GM04503 (cell line): ENCODE measurements around the gene TGM3.

Experiments used
- DNase-seq: peaks from one replicate; pipeline ENCODE4 v3.0.0-alpha.2; 2012; ENCODE audit warnings: low read depth

TGM3 gene

GRCh38 chr20:2338411-2339066 is 42.7 kb downstream of the TGM3 start:
- DNase-seq: no peak

DNA sequence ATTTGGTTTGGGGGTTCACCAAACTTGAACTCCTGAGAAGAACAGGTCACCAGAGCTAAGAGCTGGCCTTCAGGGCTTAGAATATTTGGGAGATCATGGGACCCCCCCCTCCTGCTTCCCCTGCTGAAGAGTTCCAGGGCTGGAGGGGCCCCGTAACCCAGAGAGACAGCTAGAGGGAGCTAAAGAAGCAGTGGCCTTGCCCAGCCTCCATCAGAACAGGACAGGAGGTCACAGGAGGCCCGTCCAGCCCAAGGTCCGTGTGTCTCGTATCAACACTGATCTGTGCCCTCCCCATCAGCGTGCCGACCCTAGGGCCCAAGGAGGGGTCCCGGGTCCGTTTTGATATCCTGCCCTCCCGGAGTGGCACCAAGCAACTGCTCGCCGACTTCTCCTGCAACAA is 44.3 kb downstream of the TGM3 start:
- DNase-seq: no peak

DNA sequence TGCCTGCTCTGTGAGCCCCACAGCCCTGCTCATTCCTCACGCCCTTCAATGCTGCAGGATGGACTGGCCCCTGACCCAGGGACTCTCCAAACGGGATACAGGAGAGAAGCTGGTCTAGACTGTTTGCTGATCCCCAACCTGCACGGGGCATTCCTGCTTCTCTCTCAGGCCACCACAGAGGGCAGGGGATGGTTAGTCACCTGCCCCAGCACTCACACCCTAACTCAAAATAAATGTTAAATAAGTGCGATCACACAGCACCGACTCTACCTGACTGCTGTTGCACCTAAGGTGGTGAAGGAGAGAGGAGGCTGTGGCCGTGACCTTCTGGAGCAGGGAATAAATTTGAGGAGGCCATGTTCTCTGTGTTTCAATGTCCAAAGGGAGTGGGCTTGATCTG is 45.0 kb downstream of the TGM3 start:
- no peak for DNase-seq

DNA sequence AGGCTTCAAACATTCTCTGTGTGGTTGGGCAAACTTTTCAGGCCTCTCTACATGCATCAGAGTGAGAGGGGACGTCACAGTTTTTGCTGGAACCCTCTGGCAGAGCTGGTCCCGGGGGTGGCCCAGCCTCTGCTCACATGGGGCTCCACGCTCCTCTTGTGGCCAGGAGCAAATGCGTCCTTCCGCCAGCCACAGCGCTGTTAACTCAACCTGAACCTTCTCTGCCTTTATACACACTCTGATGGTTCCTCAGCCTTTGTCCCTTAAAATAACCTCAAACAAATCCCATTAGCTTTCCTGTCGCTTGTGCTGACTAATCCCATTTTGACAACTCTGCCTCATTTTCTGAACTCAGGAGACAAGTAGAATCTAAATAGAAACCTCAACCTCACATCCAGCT is 45.5 kb downstream of the TGM3 start:
- no peak for DNase-seq

DNA sequence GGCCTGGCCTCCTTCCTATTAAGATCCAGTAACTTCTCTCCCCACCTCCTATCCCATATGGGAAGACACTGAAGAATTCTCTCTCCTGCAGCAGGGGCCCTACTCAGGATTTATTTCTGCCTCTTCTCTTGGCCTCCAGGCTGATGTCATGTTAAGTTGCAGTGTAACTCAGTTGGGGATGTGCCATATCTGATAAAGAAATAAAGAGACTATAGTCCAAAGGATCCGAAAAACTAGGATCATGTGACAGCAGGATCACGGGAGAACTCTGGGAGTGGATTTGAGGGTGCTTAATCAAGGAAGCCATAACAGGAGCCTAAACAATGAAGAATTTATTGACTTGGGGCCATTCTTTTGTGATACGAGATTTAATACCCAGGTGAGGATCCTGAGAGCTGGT is 46.4 kb downstream of the TGM3 start:
- DNase-seq: no peak

GRCh38 chr20:2346188-2346587 is 50.4 kb downstream of the TGM3 start:
- DNase-seq: no peak

- DNase-seq: no peak
Measured at GRCh38 chr20:2348336-2348735, 52.5 kb downstream of the TGM3 start.

DNA sequence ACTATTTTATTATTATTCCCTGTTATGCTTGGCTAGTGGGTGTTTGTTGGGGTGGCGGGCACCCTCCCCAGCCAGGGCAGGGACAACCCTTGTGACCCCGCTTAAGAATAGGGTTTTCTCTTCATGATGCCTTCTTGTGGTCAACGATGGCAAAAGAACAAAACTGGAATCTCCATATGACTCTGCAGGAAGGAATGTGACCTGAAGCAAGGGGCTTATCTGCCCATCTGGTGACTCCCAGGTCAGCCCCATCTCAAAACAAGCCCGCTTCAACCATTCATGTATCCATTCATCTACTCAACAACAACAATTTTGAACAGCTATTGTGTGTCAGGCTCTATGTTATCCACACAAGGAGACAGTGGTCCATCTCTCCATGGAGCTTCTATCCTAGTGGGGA is 54.0 kb downstream of the TGM3 start:
- DNase-seq: no peak

DNA sequence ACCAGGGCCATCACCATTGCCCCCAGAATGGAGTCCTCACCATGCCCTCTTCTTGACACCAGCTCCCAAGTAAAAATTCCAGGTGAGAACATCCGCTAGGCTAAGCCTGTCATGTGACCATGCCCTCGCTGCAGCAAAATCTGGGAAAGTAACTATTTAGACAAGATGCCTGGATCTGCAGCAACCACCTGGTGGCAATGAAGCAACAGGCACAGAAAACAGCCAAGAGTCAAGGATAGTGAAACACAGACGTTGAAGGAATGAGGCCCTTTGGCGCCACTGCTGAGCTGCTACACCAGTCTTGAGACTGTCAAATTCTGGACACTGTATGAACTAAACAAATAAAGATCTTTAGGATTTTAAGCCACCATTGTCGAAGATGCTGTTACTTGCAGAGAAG is 54.8 kb downstream of the TGM3 start:
- DNase-seq: no peak

GRCh38 chr20:2353231-2353630 is 57.4 kb downstream of the TGM3 start:
- no peak for DNase-seq

GRCh38 chr20:2357114-2357513 is 61.3 kb downstream of the TGM3 start:
- no peak for DNase-seq

DNA sequence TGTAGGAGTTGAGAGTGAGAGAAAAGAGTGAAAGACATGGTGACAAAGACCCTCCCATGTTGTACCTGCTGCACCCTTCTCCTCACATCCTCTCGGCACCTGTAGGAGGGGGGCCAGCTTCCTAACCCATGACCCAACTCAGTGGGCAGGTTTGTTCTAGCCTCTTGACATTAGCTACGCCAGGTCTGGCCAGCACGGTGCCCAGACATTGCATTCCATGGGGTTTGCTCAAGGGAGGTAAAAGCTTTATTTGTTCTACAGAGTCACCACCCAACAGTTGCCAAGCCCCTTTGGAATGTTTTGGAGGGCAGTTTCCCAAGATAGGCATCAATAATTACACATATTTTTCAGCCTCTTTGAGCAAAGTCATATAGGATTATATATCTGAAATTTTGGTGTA is 62.2 kb downstream of the TGM3 start:
- no peak for DNase-seq

- DNase-seq: no peak
Measured at GRCh38 chr20:2361035-2361593, 65.3 kb downstream of the TGM3 start.

DNA sequence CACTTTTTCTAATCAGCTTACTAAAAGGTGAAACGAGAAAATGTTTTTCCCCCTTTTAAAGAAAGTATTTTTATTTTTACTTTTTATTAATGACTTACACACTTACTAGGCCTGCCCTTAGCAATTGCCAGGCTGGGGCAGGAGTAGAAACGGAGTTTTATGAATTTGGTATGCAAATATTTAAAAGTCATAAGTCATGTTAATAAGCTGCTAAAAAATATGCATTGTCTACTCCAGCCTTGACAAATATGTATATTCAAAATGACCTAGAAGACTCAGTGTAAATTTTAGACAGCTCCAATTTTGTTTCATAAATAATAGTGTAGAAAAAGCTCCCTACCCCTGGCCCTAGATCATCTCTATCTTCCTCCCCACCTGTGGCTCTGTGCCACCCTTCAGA is 67.4 kb downstream of the TGM3 start:
- DNase-seq: no peak

DNA sequence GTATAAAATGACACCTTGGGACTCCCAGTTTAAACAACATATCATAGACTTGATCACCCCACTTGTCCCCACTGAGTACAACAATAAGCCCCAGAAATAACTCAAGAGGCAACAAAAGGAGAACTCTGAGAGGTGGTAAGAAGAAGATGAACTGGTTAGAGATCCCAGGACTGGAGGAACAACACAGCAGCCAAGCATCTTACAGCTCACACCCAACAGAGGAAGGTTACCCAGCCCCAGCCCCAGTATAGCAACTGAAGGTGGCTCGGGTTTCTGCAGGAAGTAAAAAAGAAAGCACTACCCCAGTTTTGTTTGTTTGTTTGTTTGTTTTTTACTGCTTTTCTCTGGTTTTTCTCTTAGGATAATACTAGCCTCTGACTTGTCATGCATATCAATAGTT is 67.8 kb downstream of the TGM3 start:
- no peak for DNase-seq

GRCh38 chr20:2364044-2364443 is 68.2 kb downstream of the TGM3 start:
- DNase-seq: no peak

GRCh38 chr20:2365091-2365490 is 69.3 kb downstream of the TGM3 start:
- DNase-seq: no peak

GRCh38 chr20:2365666-2366065 is 69.9 kb downstream of the TGM3 start:
- no peak for DNase-seq

DNA sequence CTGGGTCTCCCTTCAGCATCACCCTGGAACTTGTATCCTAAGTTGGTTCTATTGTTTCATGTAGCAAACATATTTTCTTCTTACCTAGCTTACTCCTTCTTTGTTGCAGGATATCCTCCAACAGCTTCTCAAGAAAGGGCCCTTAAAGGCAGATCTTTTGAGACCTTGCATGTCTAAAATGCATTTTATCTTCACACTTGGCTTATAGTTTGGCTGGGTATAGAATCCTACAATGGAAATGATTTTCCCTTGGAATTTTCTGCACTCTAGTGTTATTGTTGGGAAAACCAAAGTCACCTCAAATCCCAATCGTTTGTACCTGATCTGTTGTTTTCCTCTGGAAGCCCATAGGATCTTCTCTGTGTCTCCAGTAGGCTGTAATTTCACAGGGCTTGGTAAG is 72.8 kb downstream of the TGM3 start:
- no peak for DNase-seq

GRCh38 chr20:2373098-2373497 is 77.3 kb downstream of the TGM3 start:
- no peak for DNase-seq

DNA sequence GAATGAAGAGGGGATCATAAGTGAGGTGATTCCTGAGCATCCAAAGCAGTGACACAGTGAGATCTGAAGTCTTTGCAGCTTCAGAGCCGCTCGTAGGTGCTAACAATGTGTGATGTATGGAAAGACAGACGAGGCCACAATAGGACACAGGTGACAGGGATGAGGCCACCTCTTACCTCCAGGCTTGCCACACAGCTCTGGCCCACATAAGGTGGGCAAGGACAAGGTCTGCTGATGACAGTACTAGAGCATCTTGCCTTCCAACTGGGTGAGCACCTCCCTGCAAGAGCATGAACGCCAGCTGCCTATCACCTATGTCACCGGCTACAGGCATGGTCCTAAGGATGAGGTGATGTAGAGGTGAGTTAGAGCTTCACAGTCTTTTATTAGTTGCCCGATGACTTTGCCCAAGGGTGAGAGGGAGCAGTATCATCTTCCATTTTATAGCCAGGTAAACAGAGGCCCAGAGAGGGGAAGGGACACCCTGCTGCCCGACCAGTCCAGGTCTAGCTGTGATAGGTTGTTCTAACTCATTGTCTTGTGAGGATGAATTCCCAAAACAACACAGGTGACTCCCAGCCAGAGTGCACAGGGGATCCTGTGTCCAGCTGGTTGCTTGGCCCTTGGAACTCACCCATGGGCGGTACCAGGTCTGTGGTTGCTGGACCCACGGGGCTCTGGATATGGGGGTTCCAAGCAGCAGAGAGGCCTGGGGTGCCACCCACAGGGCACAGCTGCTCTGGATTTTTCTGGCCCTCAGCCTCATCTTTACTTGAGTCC is 78.7 kb downstream of the TGM3 start:
- DNase-seq: no peak

GRCh38 chr20:2378893-2379292 is 83.1 kb downstream of the TGM3 start:
- no peak for DNase-seq

DNA sequence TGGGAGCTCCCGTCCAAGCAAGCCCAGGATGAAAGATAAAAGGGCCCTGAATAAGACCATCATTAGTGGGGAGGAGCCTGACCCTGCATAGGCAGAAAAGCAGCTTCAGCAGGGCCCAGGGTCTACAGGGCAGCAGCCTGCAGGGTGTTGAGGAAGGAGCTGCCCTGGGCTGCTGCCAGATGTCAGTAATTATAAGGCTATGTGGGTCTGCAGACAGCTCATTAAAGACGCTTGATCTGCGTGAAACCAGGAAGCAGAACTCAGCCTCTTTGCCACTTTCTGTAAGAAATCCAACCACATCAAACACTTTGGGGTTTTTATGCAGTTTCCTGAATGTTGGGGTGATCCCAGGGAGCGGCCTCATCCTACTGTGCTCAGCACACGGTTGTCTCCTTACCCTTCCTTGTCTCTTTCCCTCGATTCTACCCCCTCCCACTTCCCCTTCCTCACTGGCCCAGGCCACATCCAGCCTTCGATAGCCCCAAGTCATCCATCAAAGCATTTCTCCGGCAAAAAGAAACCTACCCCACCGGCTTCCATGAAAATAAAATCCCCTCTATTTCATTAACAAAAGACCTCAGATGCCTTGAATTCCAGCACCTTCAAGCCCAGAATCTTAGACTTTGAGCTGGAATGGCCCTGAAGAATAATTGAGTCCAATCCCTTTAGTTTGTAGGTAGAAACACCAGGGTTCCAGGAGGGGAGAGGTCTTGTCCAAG is 83.9 kb downstream of the TGM3 start:
- DNase-seq: no peak
